ENCODE results near the gene ARHGAP12.
A peak's percentile ranks its signal among the peaks of the same experiment; 100 is the strongest.

Gene ARHGAP12

GRCh38 chr10:31947144-31947926, 18.7 kb upstream of the ARHGAP12 start:
- no peaks in the 10 kb centered on the region for H3K27me3 ChIP-seq (ENCODE audit: control insufficient read depth, low read length)
- H4K20me1 ChIP-seq (ENCODE audit: control insufficient read depth, insufficient read depth, low read depth, low read length): no peaks in the 10 kb centered on the region
- H3K9me2 ChIP-seq (replicated peaks; ENCODE audit: control insufficient read depth, low read length): no peaks in the 10 kb centered on the region
- peaks cover 14% of the 10 kb centered on the region for H3K4me1 ChIP-seq (ENCODE audit: control insufficient read depth, low read length)
- no peaks in the 10 kb centered on the region for H3K9me3 ChIP-seq (ENCODE audit: control insufficient read depth, insufficient read depth, low read length)
- H3K27ac ChIP-seq (ENCODE audit: low read depth, low read length): no peak overlapping the region
- no peaks in the 10 kb centered on the region for H3K79me2 ChIP-seq (ENCODE audit: control insufficient read depth, low read length)
- H3F3A ChIP-seq (ENCODE audit: control insufficient read depth, insufficient read depth): no peaks in the 10 kb centered on the region
- no peak for TF ChIP-seq CTCF (IDR thresholded peaks at IDR 0.05; ENCODE audit: low read depth, low read length, poor library complexity, severe bottlenecking)
- TF ChIP-seq EZH2phosphoT487 (IDR thresholded peaks at IDR 0.05; ENCODE audit: borderline replicate concordance, low read length): no peak
- H3K4me2 ChIP-seq (ENCODE audit: low read length): no peak overlapping the region
- H3K4me3 ChIP-seq (ENCODE audit: low read length): no peak overlapping the region
- no peaks in the 10 kb centered on the region for H3K36me3 ChIP-seq (ENCODE audit: control insufficient read depth, low read length)

DNA sequence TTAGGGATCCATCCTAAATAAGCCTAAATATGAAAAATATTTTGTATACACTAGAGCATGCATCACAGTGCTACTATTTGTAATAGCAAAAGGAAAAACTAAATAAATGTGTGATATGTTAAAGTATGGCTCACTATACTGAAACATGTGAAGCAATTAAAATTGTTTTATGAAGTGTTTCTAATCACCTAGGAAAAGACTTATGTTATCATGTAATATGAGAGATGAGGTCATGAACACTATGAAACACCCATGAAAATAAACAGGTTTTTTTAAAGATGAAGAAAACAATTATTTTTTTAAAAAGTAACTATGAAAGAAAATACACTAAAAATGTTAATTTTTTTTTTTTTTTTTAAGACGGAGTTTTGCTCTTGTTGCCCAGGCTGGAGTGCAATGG, 16.8 kb upstream of the ARHGAP12 start:
- H3K4me2 ChIP-seq (ENCODE audit: low read length): peak overlapping the region; percentile 36; the same call in 1 of the 2 replicates
- TF ChIP-seq CTCF (IDR thresholded peaks at IDR 0.05; ENCODE audit: low read depth, low read length, poor library complexity, severe bottlenecking): no peak
- TF ChIP-seq EZH2phosphoT487 (IDR thresholded peaks at IDR 0.05; ENCODE audit: borderline replicate concordance, low read length): no peak

GRCh38 chr10:31944071-31944433, 15.4 kb upstream of the ARHGAP12 start:
- no peaks in the 10 kb centered on the region for H4K20me1 ChIP-seq (ENCODE audit: control insufficient read depth, insufficient read depth, low read depth, low read length)
- TF ChIP-seq CTCF (IDR thresholded peaks at IDR 0.05; ENCODE audit: low read depth, low read length, poor library complexity, severe bottlenecking): no peak
- no peak for TF ChIP-seq EZH2phosphoT487 (IDR thresholded peaks at IDR 0.05; ENCODE audit: borderline replicate concordance, low read length)
- H3K27ac ChIP-seq (ENCODE audit: low read depth, low read length): no peak overlapping the region
- H3K4me2 ChIP-seq (ENCODE audit: low read length): no peak overlapping the region
- H3K27me3 ChIP-seq (ENCODE audit: control insufficient read depth, low read length): no peaks in the 10 kb centered on the region
- no peaks in the 10 kb centered on the region for H3K79me2 ChIP-seq (ENCODE audit: control insufficient read depth, low read length)
- no peaks in the 10 kb centered on the region for H3K9me3 ChIP-seq (ENCODE audit: control insufficient read depth, insufficient read depth, low read length)
- peaks cover 28% of the 10 kb centered on the region for H3K4me1 ChIP-seq (ENCODE audit: control insufficient read depth, low read length)
- H3K4me3 ChIP-seq (ENCODE audit: low read length): no peak overlapping the region
- H3K36me3 ChIP-seq (ENCODE audit: control insufficient read depth, low read length): no peaks in the 10 kb centered on the region
- no peaks in the 10 kb centered on the region for H3F3A ChIP-seq (ENCODE audit: control insufficient read depth, insufficient read depth)
- no peaks in the 10 kb centered on the region for H3K9me2 ChIP-seq (replicated peaks; ENCODE audit: control insufficient read depth, low read length)

More for the DNA sequence above, 16.8 kb upstream of the ARHGAP12 start:
- Histone ChIP-seq H3K4me1 (ENCODE audit: control insufficient read depth, low read length) (peaks cover 22% of the 10 kb centered on the region), H3K79me2 (ENCODE audit: control insufficient read depth, low read length) (no peaks in the 10 kb centered on the region), H3K4me3 (ENCODE audit: low read length) (no peak overlapping the region), H3K27me3 (ENCODE audit: control insufficient read depth, low read length) (no peaks in the 10 kb centered on the region), H3K27ac (ENCODE audit: low read depth, low read length) (no peak overlapping the region), H4K20me1 (ENCODE audit: control insufficient read depth, insufficient read depth, low read depth, low read length) (no peaks in the 10 kb centered on the region), H3K9me2 (replicated peaks; ENCODE audit: control insufficient read depth, low read length) (no peaks in the 10 kb centered on the region), H3F3A (ENCODE audit: control insufficient read depth, insufficient read depth) (no peaks in the 10 kb centered on the region), H3K36me3 (ENCODE audit: control insufficient read depth, low read length) (no peaks in the 10 kb centered on the region), H3K9me3 (ENCODE audit: control insufficient read depth, insufficient read depth, low read length) (no peaks in the 10 kb centered on the region)
